Measurements from ENCODE around the gene C5orf15.

Gene C5orf15

DNA sequence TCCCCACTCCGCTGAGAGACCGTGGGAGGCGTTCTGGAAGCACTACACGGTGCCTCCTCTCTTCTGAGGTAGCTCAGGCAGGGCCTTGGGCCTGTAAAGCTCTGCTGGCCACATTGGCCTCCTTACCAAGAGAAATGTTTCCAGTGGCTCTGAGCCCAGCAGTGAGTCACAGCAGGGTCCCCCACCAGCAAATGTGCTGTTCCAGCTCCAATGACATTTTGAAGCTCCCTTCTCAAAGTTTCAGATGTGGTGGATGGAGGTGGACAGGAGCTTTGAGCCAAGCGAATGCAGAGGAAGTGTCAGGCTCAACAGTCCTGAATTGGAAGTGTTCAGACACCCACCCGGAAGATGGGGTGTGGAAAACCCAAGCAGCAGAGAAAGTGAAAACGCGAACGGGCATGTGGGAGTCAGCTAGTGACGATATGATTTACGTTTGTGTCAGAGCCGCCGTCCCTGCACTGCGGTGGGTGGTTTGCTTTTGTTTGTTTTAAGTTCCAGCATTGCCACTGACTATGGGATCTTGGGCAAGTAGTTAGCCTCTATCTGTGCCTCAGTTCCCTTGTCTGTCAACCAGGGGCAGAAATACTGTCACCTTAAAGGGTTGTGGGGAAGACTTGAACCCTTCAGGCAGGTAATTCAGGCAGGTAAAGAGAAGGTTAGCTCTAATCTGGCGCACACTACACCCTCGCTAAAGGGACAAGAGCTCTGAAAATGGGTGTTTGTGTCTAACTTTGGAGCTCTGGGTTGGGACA, 38.2 kb downstream of the C5orf15 start:
- DNase-seq (ENCODE audit: low spot score): peak; percentile 62
- TF ChIP-seq, protein P1, sequence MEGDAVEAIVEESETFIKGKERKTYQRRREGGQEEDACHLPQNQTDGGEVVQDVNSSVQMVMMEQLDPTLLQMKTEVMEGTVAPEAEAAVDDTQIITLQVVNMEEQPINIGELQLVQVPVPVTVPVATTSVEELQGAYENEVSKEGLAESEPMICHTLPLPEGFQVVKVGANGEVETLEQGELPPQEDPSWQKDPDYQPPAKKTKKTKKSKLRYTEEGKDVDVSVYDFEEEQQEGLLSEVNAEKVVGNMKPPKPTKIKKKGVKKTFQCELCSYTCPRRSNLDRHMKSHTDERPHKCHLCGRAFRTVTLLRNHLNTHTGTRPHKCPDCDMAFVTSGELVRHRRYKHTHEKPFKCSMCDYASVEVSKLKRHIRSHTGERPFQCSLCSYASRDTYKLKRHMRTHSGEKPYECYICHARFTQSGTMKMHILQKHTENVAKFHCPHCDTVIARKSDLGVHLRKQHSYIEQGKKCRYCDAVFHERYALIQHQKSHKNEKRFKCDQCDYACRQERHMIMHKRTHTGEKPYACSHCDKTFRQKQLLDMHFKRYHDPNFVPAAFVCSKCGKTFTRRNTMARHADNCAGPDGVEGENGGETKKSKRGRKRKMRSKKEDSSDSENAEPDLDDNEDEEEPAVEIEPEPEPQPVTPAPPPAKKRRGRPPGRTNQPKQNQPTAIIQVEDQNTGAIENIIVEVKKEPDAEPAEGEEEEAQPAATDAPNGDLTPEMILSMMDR (IDR thresholded peaks at IDR 0.05; ENCODE audit: extremely low read depth, missing control alignments): no peak

DNA sequence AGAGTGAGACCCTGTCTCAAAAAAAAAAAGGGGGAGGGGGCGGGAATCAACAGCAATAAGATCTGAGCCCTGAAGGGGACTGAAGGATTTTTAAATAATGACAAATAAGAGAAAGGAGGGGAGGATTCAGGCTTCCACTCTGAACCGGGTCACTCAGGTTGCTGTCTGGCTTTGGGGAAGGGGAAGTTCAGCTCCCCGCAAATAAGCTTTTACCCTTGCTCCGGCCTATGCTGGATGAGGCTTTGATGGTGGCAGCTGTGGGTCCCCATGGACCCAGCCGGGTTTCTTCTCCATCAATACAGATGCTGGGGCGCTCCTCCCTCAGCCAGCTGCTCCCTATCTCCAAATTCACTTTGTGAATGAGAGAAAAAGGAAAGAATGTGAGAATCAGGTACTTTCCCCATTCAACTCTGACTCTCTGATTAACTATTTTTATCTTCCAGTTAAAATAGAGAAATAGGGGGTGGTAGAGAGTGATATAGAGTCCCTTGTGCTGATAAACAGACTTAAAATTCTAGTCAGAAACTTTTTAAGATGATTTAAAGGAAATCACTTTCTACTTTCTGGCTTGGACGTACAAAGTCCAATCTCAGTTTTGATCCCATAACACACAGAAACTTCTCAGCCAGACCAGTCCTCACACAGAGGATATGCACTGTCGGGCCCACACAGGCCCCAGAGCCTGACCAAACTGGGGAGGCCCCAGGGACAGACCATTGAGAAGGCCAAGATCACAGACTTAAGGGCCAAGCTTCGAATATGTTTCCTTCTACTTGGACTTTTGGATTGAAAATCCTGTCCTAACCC, 39.6 kb downstream of the C5orf15 start:
- TF ChIP-seq, protein P1 (IDR thresholded peaks at IDR 0.05; ENCODE audit: extremely low read depth, missing control alignments): no peak
- peak; percentile 55 for DNase-seq (ENCODE audit: low spot score)

DNA sequence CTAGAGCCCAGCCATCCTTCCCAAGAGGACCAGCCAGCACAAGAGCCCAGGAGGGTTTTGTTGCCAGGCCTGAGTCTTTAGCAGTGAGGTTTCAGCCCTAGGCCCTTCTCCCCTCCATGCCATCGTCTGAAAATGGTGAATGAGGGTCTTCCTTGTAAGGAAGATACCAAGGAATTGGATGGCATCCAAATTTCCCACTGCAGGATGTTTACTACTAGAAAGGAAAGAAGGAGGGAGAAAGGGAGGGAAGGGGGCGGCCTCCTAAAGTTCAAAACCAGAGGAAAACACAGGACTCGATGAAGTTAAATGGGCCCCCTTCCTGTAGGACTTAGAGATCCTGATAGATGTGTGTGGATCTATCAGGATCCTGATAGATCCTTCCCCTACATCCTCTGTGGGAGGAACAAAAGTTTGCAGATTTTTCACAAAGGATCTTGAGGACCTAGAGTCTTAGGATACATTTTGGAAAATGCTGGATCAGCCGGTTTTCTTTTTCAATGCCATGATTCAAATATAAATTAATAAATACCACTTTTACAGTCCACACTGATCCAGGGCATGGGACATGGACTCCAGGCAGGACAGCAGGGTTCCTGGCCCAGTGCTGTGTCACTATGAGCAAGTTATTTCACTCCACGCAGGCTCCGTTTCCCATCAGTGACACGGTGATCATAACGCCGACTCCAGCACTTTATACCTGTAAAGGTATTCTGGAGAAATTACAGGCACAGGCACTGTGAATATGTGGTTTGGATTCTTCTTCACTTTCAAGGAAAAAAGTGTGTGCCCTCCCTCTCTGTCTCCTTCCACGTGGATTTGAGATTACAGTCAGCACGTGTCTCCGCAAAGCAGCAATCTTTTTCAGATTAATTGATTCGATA, 40.9 kb downstream of the C5orf15 start:
- DNase-seq (ENCODE audit: low spot score): no peak
- TF ChIP-seq, protein P1 (IDR thresholded peaks at IDR 0.05; ENCODE audit: extremely low read depth, missing control alignments): no peak

- TF ChIP-seq, protein P1 (IDR thresholded peaks at IDR 0.05; ENCODE audit: extremely low read depth, missing control alignments): no peak
- no peak for DNase-seq (ENCODE audit: low spot score)
Measured at GRCh38 chr5:133926489-133927299, 41.7 kb downstream of the C5orf15 start.

DNA sequence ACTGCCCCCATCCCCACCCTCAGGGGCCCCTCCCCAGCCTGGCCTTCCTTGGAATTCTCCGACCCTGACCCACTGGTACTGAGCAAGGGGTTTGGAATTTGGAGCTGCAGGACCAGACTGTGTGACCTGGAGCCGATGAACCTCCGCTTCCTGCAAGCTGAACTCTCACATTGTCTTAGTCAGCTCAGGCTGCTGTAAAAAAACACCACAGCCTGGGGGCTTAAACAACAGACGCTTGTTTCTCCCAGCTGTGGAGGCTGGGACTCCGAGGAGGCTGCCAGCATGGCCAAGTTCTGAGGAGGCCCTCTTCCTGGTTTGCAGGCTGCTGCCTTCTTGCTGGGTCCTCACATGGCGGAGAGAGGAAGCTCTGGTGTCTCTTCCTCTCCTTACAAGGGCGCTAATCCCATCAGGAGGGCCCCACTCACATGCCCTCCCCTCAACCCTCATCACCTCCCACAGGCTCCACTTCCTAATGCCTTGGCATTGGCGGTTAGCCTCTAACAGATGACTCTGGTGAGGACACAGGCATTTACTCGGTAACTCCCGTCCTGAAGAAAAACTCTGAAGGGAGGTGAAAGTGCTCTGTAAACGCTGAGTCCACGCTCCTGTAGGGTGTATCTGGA, 42.4 kb downstream of the C5orf15 start:
- DNase-seq (ENCODE audit: low spot score): no peak
- TF ChIP-seq, protein P1 (IDR thresholded peaks at IDR 0.05; ENCODE audit: extremely low read depth, missing control alignments): no peak

DNA sequence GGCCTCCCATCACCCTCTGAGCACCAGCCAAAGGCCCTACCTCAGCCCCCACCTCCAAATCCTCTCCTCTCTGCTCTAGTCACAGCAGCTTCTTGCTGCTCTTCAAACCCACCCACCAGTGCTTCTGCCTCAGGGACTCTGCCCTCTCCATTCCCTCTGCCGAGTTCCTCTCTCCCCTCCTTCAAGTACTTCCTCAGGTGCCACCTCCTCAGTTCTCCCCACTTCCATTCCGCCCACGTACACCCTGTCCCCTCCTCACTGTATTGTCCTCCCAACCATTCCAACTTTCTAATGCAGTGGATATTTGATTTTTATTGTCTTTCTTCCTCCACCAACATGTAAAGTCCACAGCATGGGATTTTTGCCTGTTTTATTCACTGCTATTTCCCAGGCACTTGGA, 43.2 kb downstream of the C5orf15 start:
- no peak for DNase-seq (ENCODE audit: low spot score)
- TF ChIP-seq, protein P1 (IDR thresholded peaks at IDR 0.05; ENCODE audit: extremely low read depth, missing control alignments): no peak

Measured in GM20000 (cell line).